ENCODE measurements around the gene SLC35E1. TPM values are rescaled to one million over a fixed set of nuclear protein-coding genes. Genes with fewer than 3 reads are reported as not detected.

Gene SLC35E1
- total and polyA plus RNA-seq, 9 donors = 17.6 to 39.7 (median 30.2) TPM

- DNase-seq = no peak
- H3K4me3 ChIP-seq = no peak overlapping the region
- H3K36me3 ChIP-seq = peaks cover 3% of the 10 kb centered on the region
- no peaks in the 10 kb centered on the region for H3K4me1 ChIP-seq (ENCODE audit: insufficient read depth)
- 88 to 93% (median 89%) methylated on average over 42 to 43 of the region's 43 CpGs for WGBS, 3 donors
- H3K27me3 ChIP-seq = no peaks in the 10 kb centered on the region
- H3K27ac ChIP-seq = no peak overlapping the region
- intact Hi-C loops (cut with DNase I) = no loop called here
- TF ChIP-seq, protein P1, sequence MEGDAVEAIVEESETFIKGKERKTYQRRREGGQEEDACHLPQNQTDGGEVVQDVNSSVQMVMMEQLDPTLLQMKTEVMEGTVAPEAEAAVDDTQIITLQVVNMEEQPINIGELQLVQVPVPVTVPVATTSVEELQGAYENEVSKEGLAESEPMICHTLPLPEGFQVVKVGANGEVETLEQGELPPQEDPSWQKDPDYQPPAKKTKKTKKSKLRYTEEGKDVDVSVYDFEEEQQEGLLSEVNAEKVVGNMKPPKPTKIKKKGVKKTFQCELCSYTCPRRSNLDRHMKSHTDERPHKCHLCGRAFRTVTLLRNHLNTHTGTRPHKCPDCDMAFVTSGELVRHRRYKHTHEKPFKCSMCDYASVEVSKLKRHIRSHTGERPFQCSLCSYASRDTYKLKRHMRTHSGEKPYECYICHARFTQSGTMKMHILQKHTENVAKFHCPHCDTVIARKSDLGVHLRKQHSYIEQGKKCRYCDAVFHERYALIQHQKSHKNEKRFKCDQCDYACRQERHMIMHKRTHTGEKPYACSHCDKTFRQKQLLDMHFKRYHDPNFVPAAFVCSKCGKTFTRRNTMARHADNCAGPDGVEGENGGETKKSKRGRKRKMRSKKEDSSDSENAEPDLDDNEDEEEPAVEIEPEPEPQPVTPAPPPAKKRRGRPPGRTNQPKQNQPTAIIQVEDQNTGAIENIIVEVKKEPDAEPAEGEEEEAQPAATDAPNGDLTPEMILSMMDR (IDR thresholded peaks at IDR 0.05) = no peak
- no peak for TF ChIP-seq POLR2A (IDR thresholded peaks at IDR 0.05)
- no peak for TF ChIP-seq EP300 (IDR thresholded peaks at IDR 0.05)
- no peaks in the 10 kb centered on the region for H3K9me3 ChIP-seq
Observed at GRCh38 chr19:16530540-16531379, 41.5 kb downstream of the SLC35E1 start.

DNA sequence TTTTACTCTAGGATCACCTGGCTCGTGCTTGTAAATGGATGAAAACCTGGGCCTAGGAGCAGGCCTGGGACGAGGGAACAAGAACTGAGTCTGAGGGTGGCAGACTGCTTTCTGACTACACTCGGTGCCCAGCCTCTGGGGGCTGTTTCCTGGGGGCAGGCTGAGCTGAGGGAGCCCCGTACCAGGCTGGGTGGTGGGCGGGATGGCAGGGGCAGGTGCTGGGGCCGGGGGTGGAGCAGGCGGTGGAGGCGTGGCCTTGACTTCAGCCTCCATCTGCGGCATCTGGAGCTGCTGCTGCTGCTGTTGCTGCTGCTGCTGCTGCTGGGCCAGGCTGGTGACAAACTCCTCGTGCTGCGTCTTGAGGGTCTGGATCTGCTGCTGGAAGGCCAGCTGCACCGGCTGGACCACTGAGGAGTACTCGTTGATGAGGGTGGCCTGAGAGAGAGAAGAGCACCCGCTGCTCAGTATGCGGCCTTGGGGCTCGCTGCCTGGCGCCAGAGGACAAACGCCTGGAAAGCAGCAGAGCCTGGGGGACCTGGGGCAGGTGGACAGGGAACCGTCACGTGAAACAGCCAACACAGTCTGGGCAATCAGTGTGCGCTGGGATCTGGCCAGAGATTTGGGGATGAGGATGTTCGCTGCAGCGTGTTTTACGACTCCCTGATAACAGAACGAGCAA lies 42.6 kb downstream of the SLC35E1 start:
- TF ChIP-seq, protein P1 (IDR thresholded peaks at IDR 0.05) = no peak
- TF ChIP-seq EP300 (IDR thresholded peaks at IDR 0.05) (no peak), POLR2A (IDR thresholded peaks at IDR 0.05) (no peak)
- intact Hi-C loops (cut with DNase I) = no loop called here
- Histone ChIP-seq H3K27ac (no peak overlapping the region), H3K4me3 (no peak overlapping the region), H3K4me1 (ENCODE audit: insufficient read depth) (no peaks in the 10 kb centered on the region), H3K36me3 (peaks cover 3% of the 10 kb centered on the region), H3K9me3 (no peaks in the 10 kb centered on the region), H3K27me3 (no peaks in the 10 kb centered on the region)
- no peak for DNase-seq
- 78 to 89% (median 80%) methylated on average over 25 of the region's 25 CpGs for WGBS, 3 donors

DNA sequence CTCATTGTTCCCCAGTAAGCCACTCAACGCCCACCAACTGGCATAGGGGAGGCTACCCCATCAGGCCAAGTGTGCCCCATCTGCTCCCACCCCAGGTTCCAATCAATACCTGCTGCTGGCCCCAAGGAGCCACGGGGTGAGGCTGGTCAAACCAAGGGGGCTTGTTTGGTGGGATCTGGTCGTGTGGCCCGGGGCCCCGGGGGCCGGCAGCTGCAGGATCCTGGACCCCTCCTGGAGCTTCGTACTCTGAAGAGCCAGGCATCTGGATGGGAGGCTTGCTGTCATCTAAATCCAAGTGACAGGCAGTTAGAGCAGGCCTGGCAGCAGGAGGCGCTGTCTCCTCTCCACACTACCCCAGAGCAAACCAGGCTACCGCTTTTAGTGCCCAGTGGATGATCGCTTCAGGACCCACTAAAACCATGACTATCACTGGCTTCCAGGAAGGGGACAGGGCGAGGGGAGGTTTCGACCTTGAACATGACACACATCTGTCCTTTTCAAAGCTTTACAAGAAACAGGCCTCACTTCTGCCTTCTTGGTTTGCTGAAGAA lies 44.2 kb downstream of the SLC35E1 start:
- intact Hi-C loops (cut with DNase I) = no loop called here
- TF ChIP-seq POLR2A (IDR thresholded peaks at IDR 0.05) (no peak), EP300 (IDR thresholded peaks at IDR 0.05) (no peak)
- TF ChIP-seq, protein P1 (IDR thresholded peaks at IDR 0.05) = no peak
- Histone ChIP-seq H3K4me1 (ENCODE audit: insufficient read depth) (no peaks in the 10 kb centered on the region), H3K36me3 (peaks cover 3% of the 10 kb centered on the region), H3K4me3 (no peak overlapping the region), H3K27ac (no peak overlapping the region), H3K27me3 (no peaks in the 10 kb centered on the region), H3K9me3 (no peaks in the 10 kb centered on the region)
- no peak for DNase-seq
- 84 to 91% (median 90%) methylated on average over 12 of the region's 12 CpGs for WGBS, 3 donors

DNA sequence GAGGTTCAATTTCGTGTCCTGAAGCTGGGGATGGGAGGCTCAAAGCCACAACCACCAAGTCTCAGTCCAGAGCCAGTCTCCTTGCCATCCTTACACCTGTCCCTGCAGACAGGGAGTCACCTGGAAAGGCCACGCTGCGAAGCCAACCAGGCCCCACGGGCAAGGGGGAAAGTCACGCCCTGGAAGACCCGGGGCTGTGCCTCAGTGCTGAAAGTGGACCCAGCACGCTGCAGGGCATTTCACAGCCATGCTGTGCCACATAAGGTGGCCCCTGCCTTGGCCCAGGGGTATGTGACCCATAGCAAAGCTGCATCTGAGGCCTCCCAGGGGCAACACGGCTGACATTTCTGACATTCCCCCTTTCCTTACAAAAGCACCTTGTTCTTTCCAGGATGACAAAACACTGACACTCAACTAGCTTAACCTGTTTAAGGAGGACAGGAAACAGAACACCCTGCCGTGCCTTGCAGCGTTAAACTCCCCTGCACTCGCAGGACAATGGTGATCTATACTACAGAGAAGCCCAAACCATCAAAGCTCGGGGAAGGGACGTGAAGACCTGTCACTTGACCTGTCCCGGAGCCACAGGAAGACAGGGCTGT lies 44.8 kb downstream of the SLC35E1 start:
- intact Hi-C loops (cut with DNase I) = no loop called here

More for the DNA sequence above, 44.8 kb downstream of the SLC35E1 start:
- H3K27ac ChIP-seq = no peak overlapping the region
- peaks cover 3% of the 10 kb centered on the region for H3K36me3 ChIP-seq
- no peaks in the 10 kb centered on the region for H3K9me3 ChIP-seq
- no peaks in the 10 kb centered on the region for H3K4me1 ChIP-seq (ENCODE audit: insufficient read depth)
- no peak for DNase-seq
- H3K27me3 ChIP-seq = no peaks in the 10 kb centered on the region
- 78 to 83% (median 83%) methylated on average over 14 of the region's 14 CpGs for WGBS, 3 donors
- TF ChIP-seq EP300 (IDR thresholded peaks at IDR 0.05) (no peak), POLR2A (IDR thresholded peaks at IDR 0.05) (no peak)
- TF ChIP-seq, protein P1 (IDR thresholded peaks at IDR 0.05) = no peak
- no peak overlapping the region for H3K4me3 ChIP-seq
